HCT116 (cell line): Measurements from ENCODE around the gene POLRMT. TPM values are rescaled to one million over a fixed set of nuclear protein-coding genes. Genes with fewer than 3 reads are reported as not detected.

ENCODE experiments used
- ATAC-seq: fragments of 200-7000 bp; cut with Tn5 transposase; 2 replicates; pipeline ENCODE4 v1.9.1; 2020; ENCODE audit warnings: mild to moderate bottlenecking, moderate library complexity
- BruUV-seq: library from RNA; stranded (reverse); fragments of 400-500 nt; replicated peaks from 2 replicates; lab custom pipeline; 2021; lab: Mats Ljungman, UMichigan
- CTCF ChIA-PET: fragments of 300-600 bp; sonication (Branson Sonifier 250); formaldehyde crosslinking; loops from one replicate; lab custom pipeline; 2021; ENCODE audit warnings: antibody characterized with exemption; lab: Charles Lee
- POLR2A ChIA-PET: fragments of 300-600, 350-600 bp; sonication (Branson Sonifier 250); formaldehyde crosslinking; loops from one replicate; lab custom pipeline; 2021; ENCODE audit warnings: antibody characterized with exemption; lab: Charles Lee
- RAD21 ChIA-PET, 2 experiments: fragments of 300-600 bp; sonication (Branson Sonifier 250); formaldehyde crosslinking; loops; one replicate each; lab custom pipeline; 2023; ENCODE audit warnings: low total read pairs in 2 of 2; ENCODE audit not compliant: uncharacterized antibody in 2 of 2, unreplicated experiment in 2 of 2, low non-redundant PET in 1 of 2; lab: Charles Lee
- DNase-seq: peaks from one replicate; pipeline ENCODE4 v3.0.0-alpha.2; 2010; ENCODE audit warnings: low read depth, low spot score
- H2AFZ ChIP-seq: fragments of 200-600 bp; shearing (Covaris generic), sonication (generic); 2 replicates; pipeline ENCODE4 v1.6.1; 2017; ENCODE audit warnings: low read depth, mixed run types, mixed read lengths, antibody characterized with exemption, low read length; ENCODE audit not compliant: poor library complexity, severe bottlenecking
- H3K27ac ChIP-seq: 2 replicates; pipeline ENCODE4 v1.5.1; 2012; ENCODE audit warnings: low read depth, low read length
- H3K27me3 ChIP-seq: fragments of 200-600 bp; sonication (generic); 2 replicates; pipeline ENCODE4 v1.6.1; 2016; ENCODE audit warnings: mixed run types, low read length, mixed read lengths; ENCODE audit not compliant: insufficient read depth
- H3K36me3 ChIP-seq, 2 experiments: fragments of 200-500 bp in 1 of 2; fragments of 200-600 bp in 1 of 2; sonication (Bioruptor generic) in 1 of 2; sonication (generic) in 1 of 2; 2 replicates each; pipeline versions ENCODE4 v1.5.1 to v1.6.1; 2014 to 2016; ENCODE audit warnings: low read length in 2 of 2, inconsistent platforms in 1 of 2, mixed read lengths in 1 of 2, mixed run types in 1 of 2; ENCODE audit not compliant: insufficient read depth in 2 of 2, control insufficient read depth in 1 of 2
- H3K4me1 ChIP-seq, 2 experiments: fragments of 200-600 bp in 1 of 2; sonication (generic) in 1 of 2; 2 replicates each; pipeline versions ENCODE4 v1.5.1 to v1.6.1; 2012 to 2017; ENCODE audit warnings: low read length in 2 of 2, inconsistent platforms in 1 of 2, mild to moderate bottlenecking in 1 of 2, mixed read lengths in 1 of 2, mixed run types in 1 of 2, moderate library complexity in 1 of 2; ENCODE audit not compliant: insufficient read depth in 2 of 2, control insufficient read depth in 1 of 2
- H3K4me2 ChIP-seq: fragments of 200-600 bp; sonication (generic); 2 replicates; pipeline ENCODE4 v1.6.1; 2017; ENCODE audit warnings: mixed run types, low read length, mixed read lengths
- H3K4me3 ChIP-seq, 2 experiments: fragments of 200-600 bp in 1 of 2; sonication (generic) in 1 of 2; replicated peaks in 1 of 2; 2 replicates each; pipeline ENCODE4 v1.5.1; 2011 to 2016; ENCODE audit warnings: low read length in 2 of 2, control low read depth in 1 of 2, low read depth in 1 of 2, mild to moderate bottlenecking in 1 of 2, mixed read lengths in 1 of 2, mixed run types in 1 of 2
- H3K79me2 ChIP-seq: fragments of 200-600 bp; sonication (generic); 2 replicates; pipeline ENCODE4 v1.6.1; 2017; ENCODE audit warnings: mild to moderate bottlenecking, mixed run types, low read length, moderate library complexity, mixed read lengths; ENCODE audit not compliant: insufficient read depth
- H3K9ac ChIP-seq: fragments of 200-600 bp; sonication (generic); 2 replicates; pipeline ENCODE4 v1.6.1; 2016; ENCODE audit warnings: low read length, mixed read lengths
- H3K9me2 ChIP-seq: fragments of 200-600 bp; sonication (generic), shearing (Covaris generic); 2 replicates; pipeline ENCODE4 v1.6.1; 2017; ENCODE audit warnings: mixed run types, mild to moderate bottlenecking, moderate library complexity; ENCODE audit not compliant: insufficient read depth
- H3K9me3 ChIP-seq, 2 experiments: fragments of 200-500 bp in 1 of 2; fragments of 200-600 bp in 1 of 2; sonication (Bioruptor generic) in 1 of 2; sonication (generic) in 1 of 2; 2 replicates each; pipeline ENCODE4 v1.6.1; 2014 to 2017; ENCODE audit warnings: low read length in 2 of 2, mixed read lengths in 2 of 2, inconsistent platforms in 1 of 2, low read depth in 1 of 2, mild to moderate bottlenecking in 1 of 2, mixed run types in 1 of 2, moderate library complexity in 1 of 2; ENCODE audit not compliant: control insufficient read depth in 1 of 2, insufficient read depth in 1 of 2
- H4K20me1 ChIP-seq: fragments of 200-600 bp; sonication (generic), shearing (Covaris generic); 2 replicates; pipeline ENCODE4 v1.6.1; 2017; ENCODE audit warnings: mixed run types, mild to moderate bottlenecking, moderate library complexity; ENCODE audit not compliant: insufficient read depth
- CBX3 ChIP-seq: IDR thresholded peaks from 2 replicates; pipeline ENCODE4 v1.6.1; 2012; ENCODE audit warnings: low read depth
- CEBPB ChIP-seq: IDR thresholded peaks from 2 replicates; pipeline ENCODE4 v1.6.1; 2012; ENCODE audit warnings: low read depth
- EZH2 ChIP-seq: fragments of 200-600 bp; sonication (generic); IDR thresholded peaks from 2 replicates; pipeline ENCODE4 v1.6.1; 2017; ENCODE audit warnings: antibody characterized with exemption, mixed run types
- SP1 ChIP-seq: IDR thresholded peaks from 2 replicates; pipeline ENCODE4 v1.6.1; 2012; ENCODE audit warnings: low read depth
- ZFX ChIP-seq: fragments of 450-650 bp; IDR thresholded peaks from 2 replicates; pipeline ENCODE4 v1.6.1; 2017
- intact Hi-C: fragments of 100-400 bp; cut with micrococcal nuclease; formaldehyde crosslinking; loops from 2 replicates; pipeline ENCODE4 v1.10.0; 2022
- total RNA-seq: library from RNA; stranded (reverse); gene quantifications from one replicate; pipeline ENCODE4 v1.2.1, GENCODE V29; 2021; ENCODE audit not compliant: unreplicated experiment
- TF ChIP-seq, protein P1 (sequence below): IDR thresholded peaks from 2 replicates; pipeline ENCODE4 v1.6.1; 2012; ENCODE audit warnings: low read depth

The POLRMT gene
- total RNA-seq, 1 experiment from 2014 or later, result 138 TPM

DNA sequence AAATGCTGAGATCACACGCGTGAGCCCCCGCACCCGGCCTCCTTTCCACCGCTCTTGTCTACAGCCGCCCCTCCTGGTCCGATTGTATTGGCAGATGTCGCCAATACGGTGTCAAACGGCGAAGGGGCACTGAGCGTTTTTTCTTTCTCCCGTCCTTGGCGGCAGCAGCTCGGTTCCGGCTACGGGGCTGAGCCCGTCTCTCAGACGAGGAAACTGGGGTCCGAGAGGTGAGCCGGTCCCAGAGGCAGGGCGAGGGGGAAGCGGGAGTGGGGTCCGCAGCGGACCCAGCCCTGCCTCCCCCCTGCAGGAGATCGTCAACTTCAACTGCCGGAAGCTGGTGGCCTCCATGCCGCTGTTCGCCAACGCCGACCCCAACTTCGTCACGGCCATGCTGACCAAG is 20.4 kb downstream of the POLRMT start:
- Histone ChIP-seq H3K4me2 (no peak overlapping the region), H3K4me3 (no peak overlapping the region), H3K4me1 (peaks cover 8 to 11% of the 10 kb centered on the region in 2 experiments; a peak in 3 of 4 replicates), H3K9ac (no peak overlapping the region), H3K36me3 (peaks cover 0 to 6% of the 10 kb centered on the region in 2 experiments; a peak in 2 of 4 replicates), H4K20me1 (no peaks in the 10 kb centered on the region), H3K27ac (no peak overlapping the region), H3K27me3 (no peaks in the 10 kb centered on the region), H3K9me3 (no peaks in the 10 kb centered on the region), H3K79me2 (no peaks in the 10 kb centered on the region), H2AFZ (no peak overlapping the region), H3K9me2 (no peaks in the 10 kb centered on the region)
- no peak for ATAC-seq
- ChIA-PET RAD21 (interaction anchor here in 1 of 2 experiments (0.7 kb wide), 1 partner anchor 34 kb away, joined by 6 read pairs; no protein-coding TSS in a partner anchor), POLR2A (no interaction called here), CTCF (interaction anchor here (0.6 kb wide), 1 partner anchor 121 kb away, joined by 5 read pairs; no protein-coding TSS in a partner anchor)
- TF ChIP-seq EZH2 (no peak), CBX3 (no peak), CEBPB (no peak)
- TF ChIP-seq, protein P1, sequence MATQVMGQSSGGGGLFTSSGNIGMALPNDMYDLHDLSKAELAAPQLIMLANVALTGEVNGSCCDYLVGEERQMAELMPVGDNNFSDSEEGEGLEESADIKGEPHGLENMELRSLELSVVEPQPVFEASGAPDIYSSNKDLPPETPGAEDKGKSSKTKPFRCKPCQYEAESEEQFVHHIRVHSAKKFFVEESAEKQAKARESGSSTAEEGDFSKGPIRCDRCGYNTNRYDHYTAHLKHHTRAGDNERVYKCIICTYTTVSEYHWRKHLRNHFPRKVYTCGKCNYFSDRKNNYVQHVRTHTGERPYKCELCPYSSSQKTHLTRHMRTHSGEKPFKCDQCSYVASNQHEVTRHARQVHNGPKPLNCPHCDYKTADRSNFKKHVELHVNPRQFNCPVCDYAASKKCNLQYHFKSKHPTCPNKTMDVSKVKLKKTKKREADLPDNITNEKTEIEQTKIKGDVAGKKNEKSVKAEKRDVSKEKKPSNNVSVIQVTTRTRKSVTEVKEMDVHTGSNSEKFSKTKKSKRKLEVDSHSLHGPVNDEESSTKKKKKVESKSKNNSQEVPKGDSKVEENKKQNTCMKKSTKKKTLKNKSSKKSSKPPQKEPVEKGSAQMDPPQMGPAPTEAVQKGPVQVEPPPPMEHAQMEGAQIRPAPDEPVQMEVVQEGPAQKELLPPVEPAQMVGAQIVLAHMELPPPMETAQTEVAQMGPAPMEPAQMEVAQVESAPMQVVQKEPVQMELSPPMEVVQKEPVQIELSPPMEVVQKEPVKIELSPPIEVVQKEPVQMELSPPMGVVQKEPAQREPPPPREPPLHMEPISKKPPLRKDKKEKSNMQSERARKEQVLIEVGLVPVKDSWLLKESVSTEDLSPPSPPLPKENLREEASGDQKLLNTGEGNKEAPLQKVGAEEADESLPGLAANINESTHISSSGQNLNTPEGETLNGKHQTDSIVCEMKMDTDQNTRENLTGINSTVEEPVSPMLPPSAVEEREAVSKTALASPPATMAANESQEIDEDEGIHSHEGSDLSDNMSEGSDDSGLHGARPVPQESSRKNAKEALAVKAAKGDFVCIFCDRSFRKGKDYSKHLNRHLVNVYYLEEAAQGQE, result no peak
- intact Hi-C loops, result no loop called here
- no peak for DNase-seq
- no TSS peak for BruUV-seq

DNA sequence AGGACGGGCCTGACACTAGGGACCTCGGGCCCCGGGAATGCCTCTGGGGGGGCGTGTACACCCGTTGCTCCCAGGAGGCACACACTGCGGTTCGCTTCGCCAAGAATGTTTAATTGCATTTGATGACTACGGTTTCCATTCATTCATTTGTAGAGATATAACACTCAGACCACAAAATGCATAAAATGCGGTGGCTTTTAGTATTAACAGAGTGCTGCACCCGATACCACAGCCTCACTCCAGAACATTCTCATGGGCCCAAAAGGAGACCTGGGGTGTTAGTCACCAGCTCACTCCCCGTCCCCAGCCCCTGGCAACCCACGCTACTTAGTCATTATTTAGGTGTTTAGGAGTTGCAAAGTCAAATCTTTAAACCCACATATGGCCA is 21.9 kb downstream of the POLRMT start:
- no TSS peak for BruUV-seq
- DNase-seq (no peak), ATAC-seq (no peak)
- POLR2A ChIA-PET, result no interaction called here
- Histone ChIP-seq H3K4me2 (no peak overlapping the region), H3K9ac (no peak overlapping the region), H3K4me1 (peaks cover 8 to 11% of the 10 kb centered on the region in 2 experiments; a peak in 3 of 4 replicates), H3K9me2 (no peaks in the 10 kb centered on the region), H4K20me1 (no peaks in the 10 kb centered on the region), H3K36me3 (peaks cover 0 to 6% of the 10 kb centered on the region in 2 experiments; a peak in 1 of 4 replicates), H3K79me2 (no peaks in the 10 kb centered on the region), H2AFZ (no peak overlapping the region), H3K27ac (no peak overlapping the region), H3K27me3 (no peaks in the 10 kb centered on the region), H3K9me3 (no peaks in the 10 kb centered on the region), H3K4me3 (no peak overlapping the region)
- no peak for TF ChIP-seq SP1
- peak; percentile 3; the same call in 1 of the 2 replicates for TF ChIP-seq ZFX
- CTCF ChIA-PET, result no interaction called here
- RAD21 ChIA-PET, result no interaction called here
- intact Hi-C loops, result no loop called here
